NCI-H2196 (cell line): ENCODE measurements around the gene FCHSD2.
"Not testable (repeated sequence)": the region's sequence is repeated elsewhere in the genome, so short reads cannot be mapped to it uniquely, and the experiment has no call there.

Experiments
- DNase-seq: peaks from one replicate; lab custom pipeline; 2025; ENCODE audit not compliant: unreplicated experiment; lab: John Stamatoyannopoulos, UW

Gene FCHSD2

GRCh38 chr11:72844356-72844755 is 297.8 kb downstream of the FCHSD2 start:
- DNase-seq = no peak

- DNase-seq = no peak
Observed at GRCh38 chr11:72842653-72843330, 299.3 kb downstream of the FCHSD2 start.

DNA sequence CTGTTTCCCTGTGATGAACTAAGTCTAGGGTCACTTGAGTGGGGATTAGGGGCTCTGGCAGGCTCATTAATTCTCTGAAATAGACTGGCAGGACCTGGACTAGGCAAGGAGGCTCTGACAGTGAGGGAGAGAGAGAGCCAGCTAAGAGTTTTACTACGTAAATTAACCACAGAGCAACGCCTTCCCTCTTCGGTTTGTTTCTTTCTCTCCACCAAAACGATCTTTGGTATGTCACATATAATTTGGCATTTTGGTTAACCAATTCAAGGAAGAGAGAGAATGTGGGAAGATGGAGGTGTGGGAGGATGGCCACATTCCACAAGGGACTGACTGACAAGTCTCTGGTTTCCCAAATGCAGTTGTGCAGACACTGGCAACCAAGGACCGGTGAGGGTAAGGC is 300.0 kb downstream of the FCHSD2 start:
- no peak for DNase-seq

DNA sequence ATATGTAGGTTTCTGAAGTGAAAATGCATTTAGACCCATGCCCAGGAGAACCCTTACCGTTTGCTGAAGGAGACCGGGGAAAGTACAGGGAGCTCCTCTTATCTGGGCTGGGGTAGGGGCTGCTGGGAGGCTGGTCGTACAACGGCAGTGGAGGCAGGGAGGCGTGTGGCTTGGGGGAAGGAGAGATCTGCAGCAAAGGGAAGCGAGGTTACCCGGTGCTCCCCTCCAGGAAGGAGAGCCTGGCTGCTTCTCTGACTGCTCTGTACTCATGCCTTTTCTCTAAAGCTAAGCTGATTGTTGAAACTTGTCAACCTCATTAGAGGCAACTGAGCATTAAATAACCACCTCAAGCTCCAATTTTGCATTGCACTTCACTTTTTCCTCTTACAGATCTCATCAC is 300.7 kb downstream of the FCHSD2 start:
- DNase-seq = no peak

DNA sequence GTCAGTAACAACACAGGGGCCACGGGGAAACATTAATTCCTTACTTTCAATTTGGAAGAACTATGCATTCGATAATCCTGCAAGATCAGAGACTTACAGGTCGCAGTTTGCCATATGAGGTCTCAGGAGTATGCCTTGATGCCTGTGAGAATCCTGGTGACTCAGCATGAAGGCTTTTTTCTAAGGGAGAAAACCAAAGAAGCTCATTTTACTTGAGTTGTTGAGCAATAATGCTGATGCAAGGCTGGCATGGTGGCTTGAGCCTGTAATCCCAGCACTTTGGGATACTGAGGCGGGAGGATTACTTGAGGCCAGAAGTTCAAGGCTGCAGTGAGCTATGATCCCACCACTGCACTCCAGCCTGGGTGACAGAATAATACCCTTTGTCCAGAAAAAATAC is 301.3 kb downstream of the FCHSD2 start:
- DNase-seq = no peak

DNA sequence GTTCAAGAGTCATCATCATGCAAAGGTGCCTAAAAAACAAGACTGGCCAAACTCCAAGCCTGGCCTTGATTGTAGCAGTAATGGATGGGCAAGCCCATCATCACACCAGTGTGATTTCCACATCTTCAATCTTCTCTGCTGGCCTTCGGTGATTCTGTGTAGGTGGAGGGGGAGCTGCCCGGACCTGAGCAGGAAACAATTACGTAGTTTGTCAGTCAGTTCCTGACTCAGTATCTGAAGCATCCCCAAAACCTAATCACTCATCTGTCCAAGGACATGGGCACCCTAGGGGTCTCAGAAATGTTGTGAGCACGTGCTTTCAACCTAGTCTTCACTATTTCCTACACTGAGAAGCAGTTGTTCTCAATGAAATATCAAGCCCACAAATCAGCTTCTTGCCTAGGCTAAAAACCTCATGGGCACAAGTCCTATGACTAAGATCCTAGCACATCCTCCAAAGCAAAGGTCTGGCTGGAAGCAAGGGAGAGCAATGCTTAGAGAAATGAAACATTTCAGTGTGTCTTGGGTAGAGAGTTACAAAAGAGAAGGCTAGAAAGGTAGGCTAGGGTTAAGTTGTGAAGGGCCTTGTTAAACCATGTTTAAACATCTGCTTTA is 303.3 kb downstream of the FCHSD2 start:
- DNase-seq = no peak

- DNase-seq = no peak
Observed at GRCh38 chr11:72836111-72836510, 306.0 kb downstream of the FCHSD2 start.

DNA sequence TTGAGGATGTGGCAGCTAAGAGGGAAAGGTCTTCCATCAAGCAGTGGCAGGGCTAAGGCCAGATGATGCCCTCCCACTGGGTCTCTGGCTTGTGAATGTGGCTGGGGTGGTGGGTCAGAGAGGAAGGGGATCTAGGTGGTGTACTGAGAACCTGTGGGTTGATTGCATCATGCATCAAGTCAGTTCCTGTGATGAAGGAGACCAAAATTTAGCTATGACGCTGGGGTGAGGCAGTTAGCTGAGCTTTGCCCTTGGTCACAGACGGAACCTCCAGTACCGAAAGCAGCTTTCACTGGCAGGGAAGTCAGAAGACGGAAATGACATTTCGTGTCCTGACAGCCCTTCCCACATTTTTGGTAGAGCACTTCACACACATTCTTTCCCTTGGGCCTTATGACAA is 307.2 kb downstream of the FCHSD2 start:
- no peak for DNase-seq

GRCh38 chr11:72833811-72834493 is 308.2 kb downstream of the FCHSD2 start:
- no peak for DNase-seq

DNA sequence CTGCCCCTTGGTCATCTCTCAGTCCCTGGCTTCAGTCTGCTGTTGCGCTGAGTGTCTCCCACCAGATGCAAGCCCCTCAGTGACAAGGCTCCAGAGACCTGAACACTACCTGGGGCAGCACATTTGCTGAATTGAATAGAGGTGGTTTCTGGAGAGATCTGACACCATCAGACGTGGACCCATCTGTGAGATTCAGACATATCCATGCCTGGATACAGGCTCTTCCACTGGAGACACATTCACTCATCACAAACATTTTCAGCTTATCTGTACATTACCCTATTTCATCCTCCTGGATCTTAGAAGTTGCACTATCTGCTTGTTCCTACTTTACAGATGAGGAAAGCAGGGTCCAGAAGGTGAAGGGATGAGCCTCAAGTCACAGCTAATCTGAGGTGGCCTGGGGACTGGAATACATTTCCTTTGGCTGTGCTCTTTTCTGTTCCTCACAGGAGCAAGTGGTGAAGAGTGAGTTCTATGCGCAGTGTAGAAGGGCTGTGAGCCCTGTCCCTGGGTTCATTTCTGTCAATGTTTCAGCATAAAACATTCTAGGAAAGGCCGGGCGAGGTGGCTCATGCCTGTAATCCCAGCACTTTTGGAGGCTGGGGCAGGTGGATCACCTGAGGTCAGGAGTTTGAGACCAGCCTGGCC is 308.9 kb downstream of the FCHSD2 start:
- DNase-seq = no peak

- DNase-seq = no peak
Observed at GRCh38 chr11:72832301-72833082, 309.6 kb downstream of the FCHSD2 start.

GRCh38 chr11:72831521-72832300 is 310.4 kb downstream of the FCHSD2 start:
- peak; percentile 68 for DNase-seq

- DNase-seq = no peak
Observed at GRCh38 chr11:72829884-72830533, 312.1 kb downstream of the FCHSD2 start.

DNA sequence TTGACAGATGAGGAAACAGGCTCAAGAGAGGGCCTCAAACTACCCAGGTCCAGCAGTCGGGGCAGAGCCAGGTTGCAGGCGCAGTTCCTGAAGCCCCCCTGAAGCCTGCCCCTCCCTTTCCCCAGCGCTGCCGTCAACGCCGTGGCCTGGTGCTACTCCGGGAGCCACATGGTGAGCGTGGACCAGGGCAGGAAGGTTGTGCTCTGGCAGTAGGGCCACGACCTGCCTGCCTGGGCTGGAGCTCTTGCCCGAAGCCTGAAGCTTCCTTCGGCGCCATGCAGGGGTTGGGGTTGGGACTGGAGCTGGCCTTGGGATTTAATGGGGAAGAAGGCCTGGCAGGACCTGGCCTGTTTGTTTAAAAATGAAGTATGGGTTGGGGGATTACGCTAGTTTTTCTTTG is 312.9 kb downstream of the FCHSD2 start:
- DNase-seq = no peak

DNA sequence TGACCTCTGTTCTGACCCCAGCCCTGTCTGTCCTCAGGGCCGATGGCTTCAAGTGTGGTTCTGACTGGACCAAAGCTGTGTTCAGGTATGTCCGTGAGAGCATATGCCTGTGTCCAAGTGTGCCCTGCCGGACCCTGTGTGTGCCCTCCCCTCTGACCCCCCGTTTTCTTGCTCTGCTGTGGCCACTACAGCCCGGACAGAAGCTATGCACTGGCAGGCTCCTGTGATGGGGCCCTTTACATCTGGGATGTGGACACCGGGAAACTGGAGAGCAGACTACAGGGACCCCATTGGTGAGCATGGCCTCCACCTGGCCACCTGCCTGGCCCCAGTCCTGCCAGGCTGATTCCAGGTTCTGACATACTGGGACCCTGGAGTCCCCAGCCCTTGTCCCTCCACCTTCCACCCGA is 313.4 kb downstream of the FCHSD2 start:
- no peak for DNase-seq

DNA sequence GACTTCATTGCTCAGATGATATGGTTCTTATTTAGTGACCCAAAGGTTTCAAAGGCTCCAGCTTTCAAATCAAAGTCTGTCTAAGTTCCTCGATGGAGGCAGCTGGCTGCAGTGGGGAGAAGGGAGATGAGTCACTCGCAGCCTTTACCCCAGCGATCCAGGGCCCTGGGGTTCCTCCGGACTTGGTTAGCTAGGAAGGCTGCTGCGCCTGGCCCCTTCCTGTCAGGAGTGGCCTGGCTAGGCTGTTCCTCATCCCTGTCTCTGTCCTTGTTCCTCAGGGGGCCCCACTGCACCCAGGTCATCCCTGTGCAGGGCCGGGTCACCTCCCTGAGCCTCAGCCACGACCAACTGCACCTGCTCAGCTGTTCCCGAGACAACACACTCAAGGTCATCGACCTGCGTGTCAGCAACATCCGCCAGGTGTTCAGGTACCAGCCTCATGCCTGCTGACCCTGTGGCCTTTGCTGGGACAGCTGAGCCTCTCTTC is 314.0 kb downstream of the FCHSD2 start:
- DNase-seq = no peak

- not testable (repeated sequence) for DNase-seq
Observed at GRCh38 chr11:72827656-72828055, 314.5 kb downstream of the FCHSD2 start.

DNA sequence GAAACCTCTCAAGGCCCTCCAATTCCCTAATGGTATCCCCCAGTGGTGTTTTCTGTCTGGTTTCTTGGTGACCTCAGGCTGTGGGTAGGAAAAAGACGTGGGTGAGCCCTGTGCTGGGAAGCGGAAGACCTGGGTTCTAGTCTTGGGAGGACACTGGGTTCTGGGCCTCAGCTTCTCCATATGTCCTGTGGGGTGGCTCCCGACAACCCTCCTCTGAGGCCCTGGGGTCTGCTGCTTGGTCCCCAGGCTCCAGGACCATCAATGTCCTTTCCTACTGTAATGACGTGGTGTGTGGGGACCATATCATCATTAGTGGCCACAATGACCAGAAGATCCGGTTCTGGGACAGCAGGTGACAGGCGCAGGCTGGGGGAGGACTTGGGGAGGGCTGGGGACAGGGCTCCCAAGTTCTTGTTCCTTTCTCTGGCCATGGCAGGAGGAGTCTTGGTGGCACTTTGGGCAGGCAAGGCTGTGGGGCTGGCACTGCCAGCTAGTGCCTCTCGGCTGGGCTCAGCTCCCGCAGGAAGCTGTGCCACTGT is 315.1 kb downstream of the FCHSD2 start:
- DNase-seq = no peak

GRCh38 chr11:72826191-72826941 is 315.8 kb downstream of the FCHSD2 start:
- no peak for DNase-seq
